ENCODE data around the gene FAM24B.

GRCh38 chr10:122835908-122836307 lies 43.5 kb downstream of the FAM24B start:
- TF ChIP-seq, protein P1, sequence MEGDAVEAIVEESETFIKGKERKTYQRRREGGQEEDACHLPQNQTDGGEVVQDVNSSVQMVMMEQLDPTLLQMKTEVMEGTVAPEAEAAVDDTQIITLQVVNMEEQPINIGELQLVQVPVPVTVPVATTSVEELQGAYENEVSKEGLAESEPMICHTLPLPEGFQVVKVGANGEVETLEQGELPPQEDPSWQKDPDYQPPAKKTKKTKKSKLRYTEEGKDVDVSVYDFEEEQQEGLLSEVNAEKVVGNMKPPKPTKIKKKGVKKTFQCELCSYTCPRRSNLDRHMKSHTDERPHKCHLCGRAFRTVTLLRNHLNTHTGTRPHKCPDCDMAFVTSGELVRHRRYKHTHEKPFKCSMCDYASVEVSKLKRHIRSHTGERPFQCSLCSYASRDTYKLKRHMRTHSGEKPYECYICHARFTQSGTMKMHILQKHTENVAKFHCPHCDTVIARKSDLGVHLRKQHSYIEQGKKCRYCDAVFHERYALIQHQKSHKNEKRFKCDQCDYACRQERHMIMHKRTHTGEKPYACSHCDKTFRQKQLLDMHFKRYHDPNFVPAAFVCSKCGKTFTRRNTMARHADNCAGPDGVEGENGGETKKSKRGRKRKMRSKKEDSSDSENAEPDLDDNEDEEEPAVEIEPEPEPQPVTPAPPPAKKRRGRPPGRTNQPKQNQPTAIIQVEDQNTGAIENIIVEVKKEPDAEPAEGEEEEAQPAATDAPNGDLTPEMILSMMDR (IDR thresholded peaks at IDR 0.05; ENCODE audit: low read depth, low read length), result no peak
- TF ChIP-seq EZH2phosphoT487 (IDR thresholded peaks at IDR 0.05; ENCODE audit: low read depth), result no peak
